HG03060 (cell line): ENCODE results near the gene AFG1L.

Experiments
- ATAC-seq: cut with Tn5 transposase; IDR thresholded peaks from one replicate; pipeline ENCODE4 v1.9.1; 2021; ENCODE audit warnings: low read depth, moderate number of reproducible peaks; ENCODE audit not compliant: unreplicated experiment

The AFG1L gene

DNA sequence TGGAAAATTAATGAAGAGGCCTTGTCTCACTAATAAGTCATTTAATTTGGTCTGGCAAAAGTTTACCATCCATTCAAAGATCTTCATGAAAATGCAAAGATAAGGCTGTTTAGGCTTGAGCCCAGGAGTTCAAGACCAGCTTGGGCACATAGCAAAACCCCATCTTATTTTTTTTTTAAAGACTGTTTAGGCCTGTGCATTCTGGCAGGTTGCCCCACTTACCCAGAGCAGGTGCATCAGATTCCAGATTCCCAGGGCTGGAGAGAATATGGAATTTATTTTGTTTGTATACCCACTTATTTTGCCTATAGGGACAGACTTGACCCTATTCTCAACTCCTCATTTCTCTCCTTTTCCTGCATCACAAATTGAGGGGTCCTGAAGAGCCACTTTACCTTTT lies 271.6 kb downstream of the AFG1L start:
- ATAC-seq = no peak

DNA sequence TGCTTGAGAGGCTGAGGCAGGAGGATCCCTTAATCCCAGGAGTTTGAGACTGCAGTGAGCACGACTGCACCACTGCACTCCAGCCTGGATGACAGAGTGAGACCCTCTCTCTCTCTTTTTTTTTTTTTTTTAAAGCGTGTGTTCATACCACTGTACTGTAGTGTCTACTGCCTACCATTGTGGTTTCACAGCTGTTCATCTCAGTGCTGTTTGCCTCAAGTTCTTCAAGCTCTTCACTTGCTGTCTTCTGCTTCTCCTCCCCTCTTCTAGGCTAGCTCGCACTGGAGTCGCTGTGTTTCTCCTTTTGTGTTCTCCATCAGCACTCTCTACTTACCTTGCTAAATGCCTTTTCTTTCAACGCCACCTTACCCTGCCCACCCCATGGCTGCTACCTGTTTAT lies 273.2 kb downstream of the AFG1L start:
- no peak for ATAC-seq

DNA sequence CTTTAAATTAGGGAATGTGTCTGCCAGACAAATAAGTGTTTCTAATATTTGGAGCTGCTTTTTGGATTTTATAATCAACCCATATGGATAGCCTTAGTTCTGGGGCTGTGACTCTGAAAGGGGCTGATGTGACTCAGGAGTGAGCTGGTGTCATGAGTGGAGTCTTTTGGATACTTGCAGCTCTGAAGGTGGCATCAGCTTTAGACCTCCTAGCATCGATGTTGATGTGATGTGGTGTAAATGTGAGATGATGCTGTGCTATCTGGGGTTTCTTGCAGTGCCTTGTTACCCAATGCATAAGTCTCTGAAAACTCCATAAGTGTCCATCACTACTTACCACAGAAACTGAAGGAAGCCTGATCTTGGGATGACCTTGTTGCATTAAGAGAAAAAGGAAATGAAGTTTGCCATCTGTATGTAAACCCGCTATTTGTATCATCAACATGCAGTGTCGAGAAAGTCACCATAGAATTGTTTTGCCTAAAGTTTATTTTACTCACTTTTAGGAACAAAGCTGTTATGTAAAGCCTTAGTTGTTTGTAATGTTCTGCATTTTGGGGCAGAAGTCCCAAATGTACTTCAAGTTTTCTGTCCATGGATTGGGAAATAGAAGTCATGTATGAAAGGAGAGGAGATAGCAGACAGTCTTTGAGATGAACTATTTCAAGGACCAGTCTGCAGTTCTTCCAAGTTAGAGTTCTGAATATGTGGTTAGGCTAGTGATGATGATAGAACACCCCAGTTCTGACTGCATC lies 273.9 kb downstream of the AFG1L start:
- ATAC-seq = no peak

DNA sequence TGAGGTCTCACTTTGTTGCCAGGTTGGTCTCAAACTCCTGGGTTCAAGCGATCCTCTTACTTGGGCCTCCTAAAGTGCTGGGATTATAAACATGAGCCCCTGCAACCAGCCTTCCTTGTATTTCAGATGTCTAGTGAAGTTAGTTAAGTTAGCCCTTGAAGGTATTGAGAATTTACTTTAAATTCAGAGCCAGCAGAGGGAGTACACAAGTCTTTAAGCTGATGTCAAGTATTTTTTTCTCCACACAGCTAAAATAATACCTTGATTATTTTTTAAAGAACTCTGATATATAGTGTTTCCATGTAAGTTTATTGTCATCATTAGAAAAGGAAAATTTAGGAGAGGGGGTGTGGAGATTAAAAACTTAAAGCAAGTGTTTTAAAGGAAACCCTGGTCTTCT lies 275.7 kb downstream of the AFG1L start:
- ATAC-seq = no peak

DNA sequence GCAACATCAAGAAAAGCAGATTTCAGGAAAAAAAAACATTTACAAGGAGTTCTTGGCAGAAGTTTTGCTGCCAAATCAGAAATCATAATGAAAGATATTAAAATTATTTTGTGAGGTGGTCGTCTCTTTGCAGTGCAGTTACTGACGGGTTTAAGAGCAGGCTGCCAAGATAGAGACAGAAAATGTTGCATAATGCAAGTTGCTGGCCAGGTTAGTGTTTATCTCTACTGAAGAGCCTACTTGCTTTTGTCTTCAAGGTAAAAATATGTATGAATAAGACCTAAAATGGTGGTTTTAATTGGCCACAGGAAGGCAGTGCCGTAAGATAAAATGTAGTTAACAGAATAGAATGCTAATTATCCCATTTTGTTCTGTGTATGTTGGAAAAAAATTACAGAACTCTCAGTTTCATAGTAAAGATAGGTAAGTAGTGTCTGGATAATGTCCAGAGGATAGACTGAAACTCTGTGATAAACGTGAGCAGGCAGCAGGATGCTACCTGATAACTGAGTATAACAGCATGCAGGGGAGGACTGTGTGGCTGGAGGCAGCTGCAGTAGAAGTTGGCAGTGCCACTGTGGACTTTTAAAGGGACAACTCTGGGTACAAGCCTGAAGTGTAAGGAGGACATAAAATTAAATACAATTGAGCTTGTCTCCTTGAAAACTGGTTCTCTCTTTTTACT lies 279.7 kb downstream of the AFG1L start:
- no peak for ATAC-seq
